Dermis microvascular lymphatic vessel endothelial cell (primary cell): ENCODE results near the gene CTDSPL2. TPM values are rescaled to one million over a fixed set of nuclear protein-coding genes. Genes with fewer than 3 reads are reported as not detected.
A peak's percentile ranks its signal among the peaks of the same experiment; 100 is the strongest.
"Not testable (repeated sequence)": the region's sequence is repeated elsewhere in the genome, so short reads cannot be mapped to it uniquely, and the experiment has no call there.

Source experiments
- DNase-seq, 2 donors: peaks; one replicate each; pipeline versions ENCODE4 v3.0.0 to v3.0.0-alpha.2; 2010; ENCODE audit warnings: low read depth in 2 of 2
- total RNA-seq: library from RNA; depleted of rRNA; stranded (reverse); fragments of >200 nt; gene quantifications from 2 replicates; pipeline ENCODE4 v1.2.1, GENCODE V29; 2014

CTDSPL2 gene
- total RNA-seq, 1 donor from 2014 or later, result 77.7 TPM

DNA sequence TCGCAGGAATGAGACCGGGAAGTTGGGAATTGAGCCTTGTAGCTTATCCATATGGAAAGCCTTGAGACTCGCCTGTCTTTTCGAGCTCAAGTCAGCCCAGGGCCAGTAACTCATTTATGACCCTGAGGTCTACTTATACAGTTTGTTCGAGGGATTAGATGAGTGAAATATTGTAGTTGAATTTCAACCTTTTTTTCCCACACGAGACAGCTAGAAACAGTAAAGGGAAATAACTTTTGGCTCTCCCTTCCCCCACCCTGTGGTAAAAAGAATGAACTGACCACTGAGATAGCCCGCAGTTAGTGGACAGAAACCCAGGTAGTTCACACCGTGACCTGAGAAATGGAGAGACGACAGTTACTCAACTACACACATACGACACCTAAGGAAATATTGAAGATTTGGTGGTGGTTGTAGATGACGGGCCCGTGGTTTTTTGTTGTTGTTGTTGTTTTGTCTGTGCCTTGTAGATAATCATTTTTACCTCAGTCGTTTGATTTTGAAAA, 110.4 kb downstream of the CTDSPL2 start:
- peak; percentile 20 to 39 for DNase-seq

DNA sequence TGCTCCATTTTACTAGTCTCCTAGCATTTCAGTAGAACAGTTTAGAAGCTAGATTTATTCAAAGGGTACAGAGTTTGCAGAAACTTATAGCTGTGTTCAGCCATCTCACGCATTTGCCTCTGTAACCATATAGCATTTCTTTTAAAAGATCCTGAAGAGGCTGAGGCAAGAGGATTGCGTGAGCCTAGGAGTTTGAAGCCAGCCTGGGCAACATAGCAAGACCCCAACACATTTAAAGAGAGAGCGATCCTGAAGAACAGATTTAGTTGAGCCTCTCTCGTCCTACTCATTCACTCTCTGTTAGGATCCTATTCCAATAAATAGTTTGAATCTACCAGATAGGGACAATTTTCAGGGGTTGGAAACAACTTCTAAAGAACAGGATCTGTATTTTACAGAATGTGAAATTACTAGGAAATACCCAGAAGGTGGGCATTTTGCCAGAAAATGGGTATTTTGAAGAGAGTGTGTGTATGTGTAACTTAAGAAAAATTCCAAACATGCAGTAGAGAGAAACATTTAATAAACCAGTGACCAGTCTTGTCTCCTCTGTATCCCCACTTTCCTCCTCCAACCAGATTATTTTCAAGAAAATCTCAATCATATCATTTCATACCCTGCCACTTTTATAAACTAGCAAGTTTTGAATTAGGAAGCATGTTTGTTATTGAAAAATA, 114.0 kb downstream of the CTDSPL2 start:
- peak; percentile 28 to 76 for DNase-seq

DNA sequence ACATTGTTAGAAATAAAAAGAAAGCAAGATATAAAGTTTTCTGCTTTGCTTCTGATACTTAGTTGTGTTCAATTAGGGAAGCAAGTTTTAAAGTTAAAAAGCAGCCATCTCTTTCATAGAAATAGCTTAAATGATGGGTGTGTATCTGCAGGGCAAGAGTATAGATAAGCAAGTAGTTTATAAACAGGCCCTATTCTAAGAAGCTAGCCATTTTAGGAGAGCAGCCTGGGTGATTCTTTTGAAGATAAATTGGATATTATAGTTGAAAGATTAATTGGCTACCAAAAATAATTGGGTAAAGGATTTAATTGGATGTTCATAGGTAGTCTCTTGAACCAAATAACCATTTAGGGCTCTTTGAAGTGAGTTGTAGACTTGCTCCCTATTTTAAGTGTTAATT, 115.2 kb downstream of the CTDSPL2 start:
- DNase-seq, result no peak

GRCh38 chr15:44544745-44545144, 117.3 kb downstream of the CTDSPL2 start:
- DNase-seq, result not testable (repeated sequence)

DNA sequence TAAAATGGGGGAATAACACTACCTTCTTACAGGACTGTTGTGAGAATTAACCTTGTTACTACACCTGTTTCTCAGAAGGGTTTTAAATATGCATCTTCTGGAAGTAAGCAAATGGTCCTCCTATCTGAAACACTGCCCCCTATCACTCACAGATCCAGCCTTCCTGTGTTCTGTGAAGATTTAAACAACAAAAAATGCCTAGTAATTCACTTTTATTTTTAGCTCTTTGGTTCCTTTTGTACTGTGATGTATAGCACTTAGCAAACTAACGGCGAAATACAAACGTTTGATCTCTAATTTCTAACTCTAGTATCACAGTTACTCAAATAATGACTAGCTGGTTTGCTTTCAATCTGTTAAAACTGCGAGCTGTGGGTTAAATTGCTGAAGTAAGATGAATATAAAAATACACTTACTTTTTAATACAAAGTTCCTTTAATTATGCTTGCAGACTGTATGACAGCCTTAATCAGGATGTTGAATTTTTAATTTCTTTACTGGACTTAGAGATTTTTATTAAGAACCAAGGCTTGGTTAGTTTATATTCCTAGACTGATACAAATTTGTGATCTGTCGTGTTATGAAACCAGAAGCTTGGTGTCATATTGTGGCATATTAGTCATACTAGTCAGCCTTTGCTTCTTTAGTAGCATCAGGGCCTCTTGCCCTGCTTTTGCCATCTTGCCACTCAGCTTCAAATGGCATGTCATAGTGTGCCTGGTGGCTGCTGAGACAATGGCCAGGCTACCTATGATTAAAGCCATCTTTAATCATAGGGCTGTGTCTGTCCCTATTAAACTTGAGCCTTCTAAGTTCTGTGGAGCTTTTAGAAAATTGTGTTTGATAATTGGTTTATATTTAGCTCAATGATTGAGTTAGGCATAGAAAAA, 118.7 kb downstream of the CTDSPL2 start:
- peak in 1 of 2 donors; percentile 34 for DNase-seq

DNA sequence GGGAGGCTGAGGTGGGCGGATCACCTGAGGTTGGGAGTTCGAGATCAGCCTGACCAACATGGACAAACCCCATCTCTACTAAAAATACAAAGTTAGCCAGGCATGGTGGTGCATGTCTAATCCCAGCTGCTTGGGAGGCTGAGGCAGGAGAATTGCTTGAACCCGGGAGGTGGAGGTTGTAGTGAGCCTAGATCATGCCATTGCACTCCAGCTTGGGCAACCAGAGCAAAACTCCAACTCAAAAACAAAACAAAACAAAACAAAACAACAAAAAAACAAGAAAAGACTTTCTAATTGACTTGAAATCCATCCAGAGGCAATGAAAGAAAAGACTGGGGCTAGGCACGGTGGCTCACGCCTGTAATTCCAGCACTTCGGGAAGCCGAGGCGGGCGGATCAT, 121.7 kb downstream of the CTDSPL2 start:
- not testable (repeated sequence) for DNase-seq

- DNase-seq, result peak; percentile 37 to 63
These were observed 122.8 kb downstream of the CTDSPL2 start for GRCh38 chr15:44550256-44550655.

DNA sequence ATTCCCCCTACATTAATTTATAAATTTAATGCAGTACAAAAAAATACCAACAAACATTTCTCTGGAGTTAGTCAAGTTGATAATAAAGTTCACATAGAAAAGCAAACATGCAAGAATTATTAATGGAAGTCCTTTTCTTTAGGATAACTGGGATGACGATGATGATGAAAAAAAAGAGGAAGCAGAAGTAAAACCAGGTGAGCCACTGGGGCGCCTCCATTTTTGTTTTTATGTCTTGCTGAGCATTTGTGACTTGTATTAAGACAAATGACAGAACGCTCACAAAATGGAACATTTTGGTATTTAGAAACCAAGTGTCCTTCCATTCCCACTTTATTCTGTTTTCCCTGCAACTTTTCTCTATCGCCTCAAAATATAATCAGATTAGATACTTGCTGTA, 123.3 kb downstream of the CTDSPL2 start:
- DNase-seq, result no peak

- DNase-seq, result peak; percentile 16 to 74
These were observed 127.7 kb downstream of the CTDSPL2 start for GRCh38 chr15:44554934-44555723.

- not testable (repeated sequence) for DNase-seq
These were observed 133.5 kb downstream of the CTDSPL2 start for GRCh38 chr15:44560926-44561325.

DNA sequence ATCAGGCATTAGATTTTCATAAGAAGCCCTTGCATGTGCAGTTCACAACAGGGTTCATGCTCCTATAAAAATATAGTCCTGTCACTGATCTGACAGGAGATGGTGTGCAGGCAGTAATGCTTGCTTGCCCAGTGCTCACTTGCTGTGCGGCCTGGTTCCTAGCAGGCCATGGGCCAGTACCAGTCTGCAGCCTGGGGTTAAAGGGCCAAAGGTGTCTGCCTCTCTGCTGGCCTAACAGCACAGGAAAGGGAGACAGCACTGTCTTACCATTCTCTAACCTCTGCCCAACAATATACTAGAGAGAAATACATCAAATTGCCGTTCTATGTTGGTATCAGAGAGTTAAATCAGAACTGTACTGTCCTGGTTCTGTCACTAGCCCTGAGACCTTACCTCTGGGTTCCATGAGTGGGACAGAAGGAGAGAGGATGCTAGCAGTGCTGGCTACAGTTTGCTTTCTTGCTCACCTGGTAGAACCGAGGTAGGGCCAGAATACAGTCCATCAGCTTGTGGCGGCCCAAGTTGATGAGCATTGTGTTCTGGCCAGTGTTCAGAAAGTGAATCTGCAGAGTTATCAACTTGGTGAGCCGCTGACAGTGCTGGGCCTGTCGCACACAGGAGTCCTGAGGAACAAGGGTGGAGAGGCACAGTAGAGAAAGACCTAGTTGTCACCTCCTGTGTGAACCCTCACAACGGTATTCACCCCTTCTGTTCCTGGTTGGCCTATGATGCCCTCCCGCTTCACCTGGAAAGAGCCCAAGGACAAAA, 138.1 kb downstream of the CTDSPL2 start:
- no peak for DNase-seq

GRCh38 chr15:44566155-44566540, 138.7 kb downstream of the CTDSPL2 start:
- no peak for DNase-seq

- no peak for DNase-seq
These were observed 140.9 kb downstream of the CTDSPL2 start for GRCh38 chr15:44568338-44568737.

- DNase-seq, result no peak
These were observed 141.9 kb downstream of the CTDSPL2 start for GRCh38 chr15:44569316-44569715.

DNA sequence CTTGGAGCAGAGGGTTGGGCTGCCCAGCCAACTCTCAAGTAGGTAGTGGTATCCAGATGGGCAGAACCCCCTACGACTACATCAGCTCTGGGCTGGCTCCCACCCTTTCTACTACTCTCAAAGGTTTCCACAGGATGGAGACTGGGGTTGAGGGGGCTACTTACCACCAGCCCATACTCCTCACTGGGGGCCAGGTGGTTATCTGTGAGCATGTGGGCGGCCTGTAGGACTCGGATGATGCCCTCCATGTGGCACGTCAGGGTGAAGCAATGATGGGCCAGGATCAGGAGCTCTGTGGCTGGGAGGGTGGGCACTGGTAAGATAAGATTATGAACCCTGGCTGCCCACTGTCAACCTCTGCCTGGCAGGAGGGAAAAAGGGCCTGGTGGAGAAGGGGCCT, 142.9 kb downstream of the CTDSPL2 start:
- DNase-seq, result no peak

DNA sequence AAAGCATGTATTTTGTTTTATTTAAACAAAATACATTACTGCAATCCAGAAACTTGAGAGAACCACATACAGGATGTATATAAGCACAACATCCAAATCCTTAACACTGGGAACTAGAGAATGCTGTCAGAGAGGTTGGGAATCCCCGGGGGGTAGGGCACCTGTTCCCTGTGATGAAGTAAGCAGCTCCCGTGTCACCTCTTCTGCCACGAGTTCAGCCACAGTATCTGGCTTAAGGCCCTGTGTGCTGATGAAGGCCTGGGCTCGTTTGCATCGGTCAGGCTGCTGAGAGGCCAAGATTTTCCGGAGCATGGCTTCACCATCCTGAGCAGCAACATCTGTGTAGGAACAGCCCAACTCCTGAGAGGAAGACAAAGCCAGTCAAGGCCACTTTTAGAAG, 146.0 kb downstream of the CTDSPL2 start:
- no peak for DNase-seq

DNA sequence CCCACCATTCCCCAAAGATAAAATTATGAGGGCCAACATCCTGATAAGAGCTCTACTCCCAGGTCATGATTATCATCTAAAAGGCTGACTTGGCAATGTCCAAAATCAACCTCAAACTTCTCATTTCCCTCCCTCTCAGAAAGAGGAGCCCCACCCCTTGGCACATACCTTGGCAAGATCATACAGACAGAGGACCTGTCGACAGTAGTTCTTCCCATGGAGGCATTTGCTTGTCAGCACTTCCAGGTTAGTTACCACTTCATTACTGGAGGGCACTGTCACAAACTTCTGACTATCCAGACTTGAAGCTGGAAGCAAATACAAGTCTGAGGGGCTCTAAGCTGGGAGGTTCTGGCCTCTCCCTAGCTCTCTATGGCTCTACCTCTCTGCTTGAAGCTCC, 147.3 kb downstream of the CTDSPL2 start:
- no peak for DNase-seq
